GM12878 (cell line): Measurements from ENCODE around the gene PISD. TPM values are rescaled to one million over a fixed set of nuclear protein-coding genes. Genes with fewer than 3 reads are reported as not detected.

Experiments used
- ATAC-seq: fragments of 200-7000 bp; cut with Tn5 transposase; 3 replicates; pipeline ENCODE4 v1.9.1; 2020; ENCODE audit warnings: mild to moderate bottlenecking, moderate library complexity
- BruUV-seq: library from RNA; stranded (reverse); fragments of 400-500 nt; replicated peaks from 2 replicates; lab custom pipeline; 2021; lab: Mats Ljungman, UMichigan
- CTCF ChIA-PET: fragments of 300-600 bp; sonication (Branson Sonifier 250); formaldehyde crosslinking; extraction: SDS; loops from one replicate; lab custom pipeline; 2021; ENCODE audit warnings: inconsistent platforms; lab: Yijun Ruan, JAX
- POLR2A ChIA-PET: fragments of 350-600 bp; formaldehyde crosslinking; extraction: SDS; loops from one replicate; lab custom pipeline; 2021; ENCODE audit warnings: inconsistent platforms; lab: Charles Lee
- RAD21 ChIA-PET: fragments of 300-600 bp; sonication (Branson Sonifier 250); formaldehyde crosslinking; loops from one replicate; lab custom pipeline; 2023; ENCODE audit warnings: antibody characterized with exemption; ENCODE audit not compliant: unreplicated experiment; lab: Charles Lee
- SMC1A ChIA-PET: fragments of 300-600 bp; sonication (Branson Sonifier 250); formaldehyde crosslinking; loops from one replicate; lab custom pipeline; 2023; ENCODE audit not compliant: unreplicated experiment, uncharacterized antibody; lab: Charles Lee
- DNase-seq: peaks from one replicate; pipeline ENCODE4 v3.0.0-alpha.2; 2011; ENCODE audit warnings: low read depth, low spot score
- FAIRE-seq: peaks from 3 replicates; lab custom pipeline; 2011; peaks lifted over from hg19 to GRCh38; lab: Jason Lieb, UNC
- H2AFZ ChIP-seq: 2 replicates; pipeline ENCODE4 v1.6.0; 2011; ENCODE audit warnings: low read depth, low read length, control low read depth; ENCODE audit not compliant: control insufficient read depth
- H3K27ac ChIP-seq: 2 replicates; pipeline ENCODE4 v1.5.1; 2011; ENCODE audit warnings: control low read depth; ENCODE audit not compliant: control insufficient read depth, insufficient read depth
- H3K27me3 ChIP-seq, 2 experiments: replicated peaks in 1 of 2; 2 replicates each; pipeline versions ENCODE4 v1.6.0 to v1.6.1; 2011; ENCODE audit warnings: low read length in 1 of 2; ENCODE audit not compliant: control insufficient read depth in 2 of 2, insufficient read depth in 2 of 2
- H3K36me3 ChIP-seq, 2 experiments: 2 replicates each; pipeline ENCODE4 v1.5.1; 2011; ENCODE audit warnings: low read length in 1 of 2; ENCODE audit not compliant: control insufficient read depth in 2 of 2, insufficient read depth in 2 of 2
- H3K4me1 ChIP-seq: 2 replicates; pipeline ENCODE4 v1.6.1; 2011; ENCODE audit warnings: mild to moderate bottlenecking, low read length, moderate library complexity, mixed read lengths; ENCODE audit not compliant: control insufficient read depth, insufficient read depth
- H3K4me2 ChIP-seq: 2 replicates; pipeline ENCODE4 v1.6.0; 2011; ENCODE audit warnings: control low read depth; ENCODE audit not compliant: control insufficient read depth, insufficient read depth
- H3K4me3 ChIP-seq: fragments of 200-600 bp; sonication (generic); 2 replicates; pipeline ENCODE4 v1.5.1; 2016
- H3K79me2 ChIP-seq: 2 replicates; pipeline ENCODE4 v1.6.0; 2011; ENCODE audit warnings: low read length; ENCODE audit not compliant: control insufficient read depth, insufficient read depth
- H3K9ac ChIP-seq: 2 replicates; pipeline ENCODE4 v1.8.0; 2011; ENCODE audit warnings: low read length, control low read depth, mixed read lengths; ENCODE audit not compliant: control insufficient read depth, insufficient read depth
- H3K9me3 ChIP-seq: replicated peaks from 3 replicates; pipeline ENCODE4 v1.5.1; 2011; ENCODE audit warnings: mild to moderate bottlenecking, low read length; ENCODE audit not compliant: control insufficient read depth, insufficient read depth
- H4K20me1 ChIP-seq: 2 replicates; pipeline ENCODE4 v1.6.0; 2011; ENCODE audit not compliant: control insufficient read depth, insufficient read depth
- BACH1 ChIP-seq: fragments of 450-650 bp; IDR thresholded peaks from 2 replicates; pipeline ENCODE4 v1.6.1; 2017; ENCODE audit warnings: mild to moderate bottlenecking, borderline replicate concordance
- BCL11A ChIP-seq: IDR thresholded peaks from 2 replicates; pipeline ENCODE4 v1.6.1; 2011; ENCODE audit warnings: low read depth, low read length
- CREB1 ChIP-seq: IDR thresholded peaks from 2 replicates; pipeline ENCODE4 v1.6.1; 2012; ENCODE audit warnings: low read depth, mild to moderate bottlenecking, inconsistent platforms
- EED ChIP-seq: sonication (generic); IDR thresholded peaks from 2 replicates; pipeline ENCODE4 v1.6.1; 2016; ENCODE audit warnings: antibody characterized with exemption, low read depth
- HDAC2 ChIP-seq: fragments of 200-600 bp; sonication (generic); IDR thresholded peaks from 2 replicates; pipeline ENCODE4 v1.6.1; 2017
- IKZF1 ChIP-seq: fragments of 450-650 bp; conservative IDR thresholded peaks from 2 replicates; pipeline ENCODE4 v1.6.1; 2017; ENCODE audit warnings: antibody characterized with exemption, mild to moderate bottlenecking
- MYB ChIP-seq: fragments of 150-350 bp; IDR thresholded peaks from 2 replicates; pipeline ENCODE4 v1.6.1; 2014; ENCODE audit warnings: mild to moderate bottlenecking, low read depth, low read length, borderline replicate concordance
- NR2F1 ChIP-seq: fragments of 450-650 bp; conservative IDR thresholded peaks from 2 replicates; pipeline ENCODE4 v1.6.1; 2017; ENCODE audit warnings: mild to moderate bottlenecking
- PAX5 ChIP-seq: IDR thresholded peaks from 2 replicates; pipeline ENCODE4 v1.6.1; 2011; ENCODE audit warnings: low read depth, low read length, borderline replicate concordance
- RAD51 ChIP-seq: fragments of 450-650 bp; IDR thresholded peaks from 2 replicates; pipeline ENCODE4 v1.6.1; 2016; ENCODE audit warnings: moderate library complexity, mild to moderate bottlenecking, inconsistent platforms
- STAT3 ChIP-seq: IDR thresholded peaks from 2 replicates; pipeline ENCODE4 v1.6.1; 2011; ENCODE audit warnings: low read depth, low read length, improper control_type of control experiment
- TAF1 ChIP-seq: IDR thresholded peaks from 2 replicates; pipeline ENCODE4 v1.6.1; 2011; ENCODE audit warnings: mild to moderate bottlenecking, low read depth, low read length, borderline replicate concordance
- WRNIP1 ChIP-seq: IDR thresholded peaks from 2 replicates; pipeline ENCODE4 v1.6.1; 2011; ENCODE audit warnings: low read depth, low read length, improper control_type of control experiment, borderline replicate concordance
- YY1 ChIP-seq: IDR thresholded peaks from 2 replicates; pipeline ENCODE4 v1.6.1; 2011; ENCODE audit warnings: low read depth, mild to moderate bottlenecking, low read length
- ZZZ3 ChIP-seq: IDR thresholded peaks from 2 replicates; pipeline ENCODE4 v1.6.1; 2011; ENCODE audit warnings: low read depth; ENCODE audit not compliant: control insufficient read depth, insufficient read length
- WGBS: methylation state at CpG from one replicate; pipeline ENCODE4 v1.1.6; 2016; ENCODE audit warnings: low lambda C conversion rate; ENCODE audit not compliant: insufficient replicate concordance, insufficient coverage; ENCODE audit errors: missing lambda C conversion rate; 5-methylcytosine and 5-hydroxymethylcytosine counted together
- in situ Hi-C: fragments of 300-500 bp; cut with MboI; formaldehyde crosslinking; loops from 9 replicates; pipeline ENCODE4 v1.14.3; 2018; ENCODE audit warnings: mixed read lengths
- intact Hi-C: fragments of 100-400 bp; cut with micrococcal nuclease; formaldehyde crosslinking; loops from one replicate; pipeline ENCODE4 v1.14.2; 2022; ENCODE audit not compliant: unreplicated experiment
- polyA plus RNA-seq, 11 experiments: library from polyadenylated mRNA; depleted of rRNA in 4 of 11; unstranded in 6 of 11; stranded (reverse) in 5 of 11; fragments of >200 nt; fragmentation: Nextera tagmentation in 4 of 11; fragmentation: Illumina TruSeq in 1 of 11; extraction: Ambion mirVana in 4 of 11; extraction: Trizol in 1 of 11; gene quantifications; 1 replicate in 1 of 11; 2 replicates in 10 of 11; pipeline versions ENCODE4 v1.2.1 to v1.2.3, GENCODE V29; 2011 to 2016; ENCODE audit warnings: inconsistent platforms in 2 of 11, missing spikeins in 2 of 11, low read depth in 1 of 11
- total RNA-seq, 4 experiments: library from RNA; depleted of rRNA in 3 of 4; stranded (reverse); fragments of >200 nt in 3 of 4; fragmentation: Illumina TruSeq in 1 of 4; extraction: Trizol in 1 of 4; gene quantifications; 2 replicates each; pipeline versions ENCODE4 v1.2.1 to v1.2.3, GENCODE V29; 2013 to 2021
- TF ChIP-seq, protein P1 (sequence below): fragments of 450-650 bp; IDR thresholded peaks from 2 replicates; pipeline ENCODE4 v1.6.1; 2016; ENCODE audit warnings: mild to moderate bottlenecking
- TF ChIP-seq, protein P2 (sequence below): fragments of 450-650 bp; conservative IDR thresholded peaks from 2 replicates; pipeline ENCODE4 v1.6.1; 2017; ENCODE audit warnings: mild to moderate bottlenecking, moderate library complexity

Gene PISD
- total and polyA plus RNA-seq, 10 of the 15 experiments (the other 5 are each of a cell fraction or from before 2014, with no cell fraction given) = 25.8 to 62.7 (median 45.8) TPM

DNA sequence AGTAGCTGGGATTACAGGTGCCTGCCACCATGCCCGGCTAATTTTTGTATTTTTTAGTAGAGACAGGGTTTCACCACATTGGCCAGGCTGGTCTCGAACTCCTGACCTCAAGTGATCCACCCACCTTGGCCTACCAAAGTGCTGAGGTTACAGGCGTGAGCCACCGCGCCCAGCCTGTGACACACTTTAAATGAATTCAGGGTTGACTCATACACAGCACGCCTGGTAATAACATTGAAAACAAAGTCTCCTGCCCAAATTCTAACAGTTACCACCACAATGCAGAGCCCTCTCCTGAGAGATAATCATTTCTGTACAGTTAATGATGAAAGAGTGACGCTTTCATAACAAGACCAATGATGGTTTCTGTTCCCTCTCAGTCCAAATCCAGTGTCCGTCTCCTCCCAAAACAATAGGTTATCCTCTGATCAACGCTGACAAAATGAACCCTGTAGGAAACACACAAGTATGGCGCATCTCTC, 1.1 kb downstream of the PISD start (continued):
- TF ChIP-seq YY1 = peak; percentile 15; the same call in 1 of the 2 replicates
- TF ChIP-seq BACH1 = peak; percentile 57; the same call in 1 of the 2 replicates
- peak; percentile 53 for TF ChIP-seq IKZF1
- TF ChIP-seq CREB1 = peak; percentile 85
- TF ChIP-seq EED = peak; percentile 58; the same call in 1 of the 2 replicates
- TF ChIP-seq BCL11A = 0 out of 2 replicates have a peak, but pooled peaks have one; percentile 22
- 0 out of 2 replicates have a peak, but pooled peaks have one; percentile 17 for TF ChIP-seq PAX5
- TF ChIP-seq, protein P1, sequence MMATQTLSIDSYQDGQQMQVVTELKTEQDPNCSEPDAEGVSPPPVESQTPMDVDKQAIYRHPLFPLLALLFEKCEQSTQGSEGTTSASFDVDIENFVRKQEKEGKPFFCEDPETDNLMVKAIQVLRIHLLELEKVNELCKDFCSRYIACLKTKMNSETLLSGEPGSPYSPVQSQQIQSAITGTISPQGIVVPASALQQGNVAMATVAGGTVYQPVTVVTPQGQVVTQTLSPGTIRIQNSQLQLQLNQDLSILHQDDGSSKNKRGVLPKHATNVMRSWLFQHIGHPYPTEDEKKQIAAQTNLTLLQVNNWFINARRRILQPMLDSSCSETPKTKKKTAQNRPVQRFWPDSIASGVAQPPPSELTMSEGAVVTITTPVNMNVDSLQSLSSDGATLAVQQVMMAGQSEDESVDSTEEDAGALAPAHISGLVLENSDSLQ = peak; percentile 55; the same call in 1 of the 2 replicates

DNA sequence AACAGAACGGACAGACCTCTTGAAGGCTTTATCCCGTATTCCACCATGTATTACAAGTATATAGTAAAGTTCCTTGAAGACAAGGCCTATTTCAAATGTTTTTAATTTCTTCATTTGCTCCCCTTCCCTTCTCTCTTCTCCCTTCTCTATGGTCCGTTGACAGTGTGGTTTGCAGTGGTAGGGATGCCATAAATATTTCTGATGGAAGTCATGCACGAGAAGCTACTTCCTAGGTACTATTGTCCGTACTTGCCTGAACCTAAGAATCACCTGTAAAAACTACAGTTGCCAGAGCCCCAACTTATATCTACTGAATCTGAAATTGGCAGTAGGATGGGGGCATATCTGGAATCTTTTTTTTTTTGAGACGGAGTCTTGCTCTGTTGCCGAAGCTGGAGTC, 2.8 kb downstream of the PISD start:
- H3K4me1 ChIP-seq = peaks cover 16% of the 10 kb centered on the region
- 79% methylated on average over 7 of the region's 7 CpGs for whole genome bisulfite sequencing
- H3K4me2 ChIP-seq = peak overlapping the region; percentile 12; the same call in 1 of the 2 replicates
- H3K4me3 ChIP-seq = no peak overlapping the region
- intact Hi-C loops = no loop called here
- no peak for ATAC-seq
- FAIRE-seq = no peak
- CTCF ChIA-PET = interaction anchor here (1.3 to 5.2 kb wide), 2 partner anchors 22 to 311 kb away, joined by 4 to 51 read pairs; no protein-coding TSS in a partner anchor
- H3K79me2 ChIP-seq = peaks cover 51% of the 10 kb centered on the region
- BruUV-seq = no TSS peak
- in situ Hi-C loops = no loop called here
- no peak overlapping the region for H2AFZ ChIP-seq
- DNase-seq = no peak
- H3K9ac ChIP-seq = no peak overlapping the region
- RAD21 ChIA-PET = no interaction called here
- H3K36me3 ChIP-seq = no peaks in the 10 kb centered on the region
- no peaks in the 10 kb centered on the region for H3K9me3 ChIP-seq
- SMC1A ChIA-PET = interaction anchor here (0.7 to 10.8 kb wide), 2 partner anchors 21 to 43 kb away, joined by 3 to 88 read pairs; no protein-coding TSS in a partner anchor
- POLR2A ChIA-PET = interaction anchor here (1.0 kb wide), 1 partner anchor 336 kb away, joined by 3 read pairs; no protein-coding TSS in a partner anchor
- H4K20me1 ChIP-seq = no peaks in the 10 kb centered on the region; the same call in 1 of the 2 replicates
- H3K27ac ChIP-seq = no peak overlapping the region
- no peaks in the 10 kb centered on the region for H3K27me3 ChIP-seq
- TF ChIP-seq HDAC2 (no peak), MYB (no peak), WRNIP1 (no peak), ZZZ3 (no peak), NR2F1 (no peak), STAT3 (no peak), TAF1 (no peak), PAX5 (no peak), RAD51 (no peak)
- TF ChIP-seq, protein P1 = no peak
- TF ChIP-seq, protein P2, sequence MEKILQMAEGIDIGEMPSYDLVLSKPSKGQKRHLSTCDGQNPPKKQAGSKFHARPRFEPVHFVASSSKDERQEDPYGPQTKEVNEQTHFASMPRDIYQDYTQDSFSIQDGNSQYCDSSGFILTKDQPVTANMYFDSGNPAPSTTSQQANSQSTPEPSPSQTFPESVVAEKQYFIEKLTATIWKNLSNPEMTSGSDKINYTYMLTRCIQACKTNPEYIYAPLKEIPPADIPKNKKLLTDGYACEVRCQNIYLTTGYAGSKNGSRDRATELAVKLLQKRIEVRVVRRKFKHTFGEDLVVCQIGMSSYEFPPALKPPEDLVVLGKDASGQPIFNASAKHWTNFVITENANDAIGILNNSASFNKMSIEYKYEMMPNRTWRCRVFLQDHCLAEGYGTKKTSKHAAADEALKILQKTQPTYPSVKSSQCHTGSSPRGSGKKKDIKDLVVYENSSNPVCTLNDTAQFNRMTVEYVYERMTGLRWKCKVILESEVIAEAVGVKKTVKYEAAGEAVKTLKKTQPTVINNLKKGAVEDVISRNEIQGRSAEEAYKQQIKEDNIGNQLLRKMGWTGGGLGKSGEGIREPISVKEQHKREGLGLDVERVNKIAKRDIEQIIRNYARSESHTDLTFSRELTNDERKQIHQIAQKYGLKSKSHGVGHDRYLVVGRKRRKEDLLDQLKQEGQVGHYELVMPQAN = no peak
